ENCODE data around the gene LPCAT1.

The LPCAT1 gene

DNA sequence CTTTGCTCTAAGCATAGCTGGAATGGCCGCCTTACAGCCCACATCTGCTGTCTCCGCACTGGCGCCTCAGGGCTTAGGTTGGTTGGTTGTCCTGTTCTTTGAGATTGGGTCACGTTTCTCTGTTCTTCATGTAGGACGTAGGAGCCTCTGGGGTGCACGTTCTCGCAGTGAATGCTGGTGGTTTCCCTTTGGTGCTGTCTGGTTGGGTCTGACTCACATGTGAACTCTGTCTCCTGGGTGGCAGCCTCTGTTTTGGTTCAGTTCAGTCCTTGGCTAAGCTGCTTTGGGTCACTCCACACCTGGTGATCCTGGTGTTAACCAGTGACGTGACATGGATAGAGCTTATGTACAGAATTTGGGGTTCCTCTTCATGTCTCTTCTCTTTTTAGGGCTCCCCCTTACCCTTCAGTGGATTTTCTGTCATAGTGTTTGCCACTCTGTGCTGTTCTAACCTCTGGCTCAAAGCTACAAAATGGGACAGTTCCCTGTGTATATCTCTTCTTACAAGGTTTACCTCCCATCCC, 12.6 kb upstream of the LPCAT1 start:
- DNase-seq (ENCODE audit: low spot score), result peak; percentile 45
- CTCF ChIA-PET, result interaction anchor here (0.7 kb wide), 1 partner anchor 349 kb away, joined by 3 read pairs; no protein-coding TSS in a partner anchor
- POLR2A ChIA-PET (ENCODE audit: low non-redundant PET), result interaction anchor here (0.7 to 0.8 kb wide), 2 partner anchors 10 to 12 kb away, joined by 3 to 4 read pairs; partner anchors contain the start of gene LPCAT1
- TF ChIP-seq, protein P1, sequence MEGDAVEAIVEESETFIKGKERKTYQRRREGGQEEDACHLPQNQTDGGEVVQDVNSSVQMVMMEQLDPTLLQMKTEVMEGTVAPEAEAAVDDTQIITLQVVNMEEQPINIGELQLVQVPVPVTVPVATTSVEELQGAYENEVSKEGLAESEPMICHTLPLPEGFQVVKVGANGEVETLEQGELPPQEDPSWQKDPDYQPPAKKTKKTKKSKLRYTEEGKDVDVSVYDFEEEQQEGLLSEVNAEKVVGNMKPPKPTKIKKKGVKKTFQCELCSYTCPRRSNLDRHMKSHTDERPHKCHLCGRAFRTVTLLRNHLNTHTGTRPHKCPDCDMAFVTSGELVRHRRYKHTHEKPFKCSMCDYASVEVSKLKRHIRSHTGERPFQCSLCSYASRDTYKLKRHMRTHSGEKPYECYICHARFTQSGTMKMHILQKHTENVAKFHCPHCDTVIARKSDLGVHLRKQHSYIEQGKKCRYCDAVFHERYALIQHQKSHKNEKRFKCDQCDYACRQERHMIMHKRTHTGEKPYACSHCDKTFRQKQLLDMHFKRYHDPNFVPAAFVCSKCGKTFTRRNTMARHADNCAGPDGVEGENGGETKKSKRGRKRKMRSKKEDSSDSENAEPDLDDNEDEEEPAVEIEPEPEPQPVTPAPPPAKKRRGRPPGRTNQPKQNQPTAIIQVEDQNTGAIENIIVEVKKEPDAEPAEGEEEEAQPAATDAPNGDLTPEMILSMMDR (conservative IDR thresholded peaks at IDR 0.05; ENCODE audit: low read depth), result no peak
- no peak overlapping the region for H3K27ac ChIP-seq

DNA sequence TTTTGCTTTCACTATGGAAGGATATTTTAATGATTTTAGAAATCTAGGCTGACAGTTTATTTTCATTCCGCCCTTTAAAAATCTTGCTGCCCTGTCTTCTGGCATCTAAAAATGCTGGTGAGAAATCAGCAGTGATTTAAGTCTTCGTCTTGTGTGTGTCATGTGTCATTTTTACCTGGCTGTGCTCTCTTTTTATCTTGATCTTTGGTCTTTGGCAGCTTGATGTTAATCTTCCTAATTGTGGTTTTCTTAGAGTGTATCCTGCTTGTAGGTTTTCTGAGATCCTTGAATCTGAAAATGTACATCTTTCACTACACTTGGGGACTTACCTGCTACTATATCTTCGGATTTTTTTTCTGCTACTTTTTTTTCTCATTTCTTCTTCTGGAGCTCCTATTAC, 11.9 kb upstream of the LPCAT1 start:
- TF ChIP-seq, protein P1 (conservative IDR thresholded peaks at IDR 0.05; ENCODE audit: low read depth), result no peak
- no peak for DNase-seq (ENCODE audit: low spot score)
- ChIA-PET CTCF (interaction anchor here (0.5 kb wide), 1 partner anchor 14 kb away, joined by 3 read pairs; no protein-coding TSS in a partner anchor), POLR2A (ENCODE audit: low non-redundant PET) (no interaction called here)
- H3K27ac ChIP-seq, result no peak overlapping the region

- POLR2A ChIA-PET (ENCODE audit: low non-redundant PET), result no interaction called here
- H3K27ac ChIP-seq, result no peak overlapping the region
- CTCF ChIA-PET, result no interaction called here
- TF ChIP-seq, protein P1 (conservative IDR thresholded peaks at IDR 0.05; ENCODE audit: low read depth), result no peak
- DNase-seq (ENCODE audit: low spot score), result no peak
Observed at GRCh38 chr5:1532384-1532783, 8.6 kb upstream of the LPCAT1 start.

GRCh38 chr5:1529498-1529897, 5.7 kb upstream of the LPCAT1 start:
- H3K27ac ChIP-seq, result no peak overlapping the region
- TF ChIP-seq, protein P1 (conservative IDR thresholded peaks at IDR 0.05; ENCODE audit: low read depth), result no peak
- ChIA-PET POLR2A (ENCODE audit: low non-redundant PET) (no interaction called here), CTCF (no interaction called here)
- no peak for DNase-seq (ENCODE audit: low spot score)

GRCh38 chr5:1527533-1528205, 3.9 kb upstream of the LPCAT1 start:
- no peak for DNase-seq (ENCODE audit: low spot score)
- POLR2A ChIA-PET (ENCODE audit: low non-redundant PET), result no interaction called here
- TF ChIP-seq, protein P1 (conservative IDR thresholded peaks at IDR 0.05; ENCODE audit: low read depth), result no peak
- no peak overlapping the region for H3K27ac ChIP-seq
- CTCF ChIA-PET, result no interaction called here

- ChIA-PET POLR2A (ENCODE audit: low non-redundant PET) (no interaction called here), CTCF (no interaction called here)
- no peak for DNase-seq (ENCODE audit: low spot score)
- TF ChIP-seq, protein P1 (conservative IDR thresholded peaks at IDR 0.05; ENCODE audit: low read depth), result no peak
- H3K27ac ChIP-seq, result no peak overlapping the region
Observed at GRCh38 chr5:1526681-1527131, 2.9 kb upstream of the LPCAT1 start.

All from RWPE1 (cell line).